ENCODE measurements around the gene ASL. TPM values are rescaled to one million over a fixed set of nuclear protein-coding genes. Genes with fewer than 3 reads are reported as not detected.

ASL gene
- total RNA-seq, 1 donor from 2014 or later = 24.6 TPM

DNA sequence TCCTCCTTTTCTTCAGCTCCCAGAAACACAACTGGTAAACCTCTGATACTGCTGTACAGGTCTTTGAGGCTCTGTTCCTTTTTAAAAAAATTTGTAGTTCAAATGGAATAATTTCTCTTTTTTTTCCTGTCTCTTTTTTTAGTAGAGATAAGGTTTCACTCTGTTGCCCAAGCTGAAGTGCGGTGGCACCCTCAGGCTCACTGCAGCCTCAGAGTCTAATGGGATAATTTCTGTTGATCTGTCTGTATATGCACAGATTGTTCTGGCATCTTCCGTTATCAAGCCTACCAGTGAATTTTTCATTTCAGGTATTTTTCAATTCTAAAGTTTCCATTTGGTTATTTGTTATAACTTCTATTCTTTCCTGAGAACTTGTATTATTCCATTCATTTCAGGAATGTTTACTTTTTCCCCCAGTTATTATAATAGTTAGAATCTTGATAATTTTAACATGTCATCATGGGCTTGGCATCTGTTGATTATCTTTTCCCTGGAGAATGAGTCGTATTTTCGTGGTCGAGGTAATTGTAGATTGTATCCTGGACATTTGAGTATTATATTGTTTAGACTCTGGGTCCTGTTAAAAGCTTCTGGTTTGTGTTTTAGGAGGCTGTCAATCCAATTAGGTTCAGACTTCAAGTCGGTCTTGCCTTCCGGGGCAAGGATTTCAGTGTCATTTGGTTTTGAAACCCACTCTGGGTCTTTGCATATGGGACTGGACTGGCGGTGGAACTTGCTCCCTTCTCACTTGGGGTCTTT lies 63.6 kb downstream of the ASL start:
- TF ChIP-seq POLR2A (IDR thresholded peaks at IDR 0.05) (no peak), POLR2AphosphoS5 (IDR thresholded peaks at IDR 0.05; ENCODE audit: insufficient read depth in 1 of 2, low read depth in 1 of 2) (no peak)
- TF ChIP-seq, protein P1, sequence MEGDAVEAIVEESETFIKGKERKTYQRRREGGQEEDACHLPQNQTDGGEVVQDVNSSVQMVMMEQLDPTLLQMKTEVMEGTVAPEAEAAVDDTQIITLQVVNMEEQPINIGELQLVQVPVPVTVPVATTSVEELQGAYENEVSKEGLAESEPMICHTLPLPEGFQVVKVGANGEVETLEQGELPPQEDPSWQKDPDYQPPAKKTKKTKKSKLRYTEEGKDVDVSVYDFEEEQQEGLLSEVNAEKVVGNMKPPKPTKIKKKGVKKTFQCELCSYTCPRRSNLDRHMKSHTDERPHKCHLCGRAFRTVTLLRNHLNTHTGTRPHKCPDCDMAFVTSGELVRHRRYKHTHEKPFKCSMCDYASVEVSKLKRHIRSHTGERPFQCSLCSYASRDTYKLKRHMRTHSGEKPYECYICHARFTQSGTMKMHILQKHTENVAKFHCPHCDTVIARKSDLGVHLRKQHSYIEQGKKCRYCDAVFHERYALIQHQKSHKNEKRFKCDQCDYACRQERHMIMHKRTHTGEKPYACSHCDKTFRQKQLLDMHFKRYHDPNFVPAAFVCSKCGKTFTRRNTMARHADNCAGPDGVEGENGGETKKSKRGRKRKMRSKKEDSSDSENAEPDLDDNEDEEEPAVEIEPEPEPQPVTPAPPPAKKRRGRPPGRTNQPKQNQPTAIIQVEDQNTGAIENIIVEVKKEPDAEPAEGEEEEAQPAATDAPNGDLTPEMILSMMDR (IDR thresholded peaks at IDR 0.05) = no peak
- no peak overlapping the region for H3K27ac ChIP-seq

DNA sequence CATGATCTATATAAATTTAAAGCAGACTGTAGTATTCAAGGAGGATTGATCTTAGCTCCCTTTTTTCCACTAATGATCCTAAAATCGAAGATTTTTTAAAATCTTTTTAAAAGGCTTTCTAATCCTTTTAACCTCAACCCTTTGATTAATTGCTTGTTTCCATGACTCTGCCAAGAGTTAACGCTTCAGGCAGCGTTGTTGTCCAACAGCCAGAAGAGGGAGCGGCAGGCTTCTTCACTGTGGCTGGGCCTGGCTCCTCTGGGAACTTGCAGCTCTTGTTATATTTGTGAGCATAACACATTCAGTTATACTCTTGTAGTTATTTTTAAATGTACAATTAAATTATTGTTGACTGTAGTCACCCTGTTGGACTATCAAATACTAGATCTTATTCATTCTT lies 65.3 kb downstream of the ASL start:
- DNase-seq (ENCODE audit: extremely low spot score in 2 of 2) = no peak
- H3K9me3 ChIP-seq = no peaks in the 10 kb centered on the region
- H3K27me3 ChIP-seq = no peaks in the 10 kb centered on the region
- peaks cover 0 to 24% of the 10 kb centered on the region in 2 donors for H3K36me3 ChIP-seq
- TF ChIP-seq POLR2AphosphoS5 (IDR thresholded peaks at IDR 0.05; ENCODE audit: insufficient read depth in 1 of 2, low read depth in 1 of 2) = peak in 1 of 2 donors; percentile 57
- TF ChIP-seq POLR2A (IDR thresholded peaks at IDR 0.05) = no peak
- TF ChIP-seq, protein P1 (IDR thresholded peaks at IDR 0.05) = peak in 1 of 3 experiments; percentile 58
- intact Hi-C loops (cut with DNase I) = no loop called here
- no peak overlapping the region for H3K4me3 ChIP-seq
- H3K4me1 ChIP-seq = peaks cover 53% of the 10 kb centered on the region
- H3K27ac ChIP-seq = peak overlapping the region; percentile 53

More for the DNA sequence above, 63.6 kb downstream of the ASL start:
- intact Hi-C loops (cut with DNase I) = no loop called here
- peaks cover 37% of the 10 kb centered on the region for H3K4me1 ChIP-seq
- H3K36me3 ChIP-seq = peaks cover 0 to 36% of the 10 kb centered on the region in 2 donors
- H3K4me3 ChIP-seq = no peak overlapping the region
- H3K27me3 ChIP-seq = no peaks in the 10 kb centered on the region
- DNase-seq (ENCODE audit: extremely low spot score in 2 of 2) = no peak
- no peaks in the 10 kb centered on the region for H3K9me3 ChIP-seq

DNA sequence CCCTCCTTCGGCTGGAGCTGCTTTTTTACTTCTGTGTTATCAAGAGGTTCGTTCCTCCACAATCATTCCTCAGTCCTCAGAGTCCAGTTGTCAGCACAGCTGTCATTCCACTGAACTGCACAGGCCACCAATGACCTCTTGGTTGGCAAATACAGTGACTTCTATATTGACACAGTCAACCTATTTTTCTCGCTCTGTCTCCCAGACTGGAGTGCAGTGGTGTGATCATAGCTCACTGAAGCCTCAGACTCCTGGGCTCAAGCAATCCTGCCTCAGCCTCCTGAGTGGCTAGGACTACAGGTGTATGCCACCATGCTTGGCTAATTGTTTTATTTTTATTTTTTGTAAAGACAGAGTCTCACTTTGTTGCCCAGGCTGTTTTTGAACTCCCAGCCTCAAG lies 66.7 kb downstream of the ASL start:
- intact Hi-C loops (cut with DNase I) = no loop called here
- TF ChIP-seq POLR2AphosphoS5 (IDR thresholded peaks at IDR 0.05; ENCODE audit: insufficient read depth in 1 of 2, low read depth in 1 of 2) = no peak
- TF ChIP-seq, protein P1 (IDR thresholded peaks at IDR 0.05) = no peak
- no peak for TF ChIP-seq POLR2A (IDR thresholded peaks at IDR 0.05)

DNA sequence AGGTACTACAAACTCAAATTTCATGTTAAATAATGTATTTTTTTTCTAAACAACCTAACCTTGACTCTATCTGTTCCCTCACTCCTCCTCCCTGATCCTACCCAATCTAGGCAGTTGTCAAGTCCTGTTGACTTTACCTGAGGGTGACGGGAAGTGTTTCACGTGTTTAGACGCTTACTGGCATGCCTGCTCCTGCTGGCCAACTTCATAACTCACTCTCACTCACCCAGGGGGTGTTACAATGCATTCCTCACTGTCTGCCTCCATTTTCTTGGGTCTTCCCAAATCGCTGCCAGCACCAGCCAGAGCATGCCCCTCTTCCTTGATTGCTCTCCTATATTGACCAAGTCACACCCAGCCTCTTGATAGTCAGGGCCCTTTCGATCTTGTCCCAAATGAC lies 67.4 kb downstream of the ASL start:
- Histone ChIP-seq H3K27ac (peak overlapping the region; percentile 87), H3K27me3 (no peaks in the 10 kb centered on the region), H3K4me3 (no peak overlapping the region), H3K36me3 (peaks cover 0 to 16% of the 10 kb centered on the region in 2 donors), H3K4me1 (peaks cover 72% of the 10 kb centered on the region), H3K9me3 (no peaks in the 10 kb centered on the region)
- TF ChIP-seq POLR2AphosphoS5 (IDR thresholded peaks at IDR 0.05; ENCODE audit: insufficient read depth in 1 of 2, low read depth in 1 of 2) = no peak
- TF ChIP-seq POLR2A (IDR thresholded peaks at IDR 0.05) = no peak
- no peak for DNase-seq (ENCODE audit: extremely low spot score in 2 of 2)
- intact Hi-C loops (cut with DNase I) = no loop called here

More for the DNA sequence above, 66.7 kb downstream of the ASL start:
- H3K36me3 ChIP-seq = peaks cover 0 to 16% of the 10 kb centered on the region in 2 donors
- H3K4me3 ChIP-seq = no peak overlapping the region
- H3K27ac ChIP-seq = no peak overlapping the region
- H3K4me1 ChIP-seq = peaks cover 67% of the 10 kb centered on the region
- H3K27me3 ChIP-seq = no peaks in the 10 kb centered on the region
- H3K9me3 ChIP-seq = no peaks in the 10 kb centered on the region
- no peak for DNase-seq (ENCODE audit: extremely low spot score in 2 of 2)

Other genes starting within 250 kb of the ASL start
- 15.2 TPM for gene VKORC1L1, start 202.7 kb upstream of the ASL start, total RNA-seq
- 34.6 TPM for gene GUSB, start 93.6 kb upstream of the ASL start, total RNA-seq
- 56.5 TPM for gene CRCP, start 39.0 kb downstream of the ASL start, total RNA-seq
- gene TPST1, start 129.5 kb downstream of the ASL start, total RNA-seq = 52.3 TPM

All from vagina (tissue), 2 donors.